K562 (cell line): ENCODE data around the gene R3HDM2. TPM values are rescaled to one million over a fixed set of nuclear protein-coding genes. Genes with fewer than 3 reads are reported as not detected.

Experiments
- ADNP ChIP-seq: fragments of 200-800 bp; sonication (Bioruptor generic); IDR thresholded peaks from 2 replicates; pipeline ENCODE4 v1.6.1; 2016; ENCODE audit warnings: missing genetic modification characterization, missing compliant biosample characterization
- BRCA1 ChIP-seq, 2 experiments: fragments of 450-650 bp in 1 of 2; sonication (generic) in 1 of 2; formaldehyde crosslinking in 1 of 2; IDR thresholded peaks; 2 replicates each; pipeline versions ENCODE4 v1.5.0 to v1.6.1; 2017 to 2020; ENCODE audit warnings: mild to moderate bottlenecking in 1 of 2, missing genetic modification reagents in 1 of 2
- CBFA2T3 ChIP-seq: fragments of 450-650 bp; IDR thresholded peaks from 2 replicates; pipeline ENCODE4 v1.6.1; 2017
- HNRNPLL ChIP-seq: fragments of 200-400 bp; formaldehyde crosslinking; IDR thresholded peaks from 2 replicates; pipeline ENCODE4 v1.6.1; 2017; ENCODE audit warnings: low read length, low read depth, mild to moderate bottlenecking; ENCODE audit not compliant: poor library complexity, severe bottlenecking
- NRF1 ChIP-seq, 2 experiments: fragments of 450-650 bp; IDR thresholded peaks in 1 of 2; conservative IDR thresholded peaks in 1 of 2; 2 replicates each; pipeline ENCODE4 v1.6.1; 2014; ENCODE audit warnings: mild to moderate bottlenecking in 2 of 2
- PRPF4 ChIP-seq: fragments of 200-400 bp; formaldehyde crosslinking; IDR thresholded peaks from one replicate; pipeline ENCODE4 v1.6.1; 2017; ENCODE audit warnings: low read length, low read depth, mild to moderate bottlenecking; ENCODE audit not compliant: insufficient read depth, poor library complexity, severe bottlenecking
- SIN3A ChIP-seq, 2 experiments: fragments of 150-350 bp in 1 of 2; IDR thresholded peaks; 2 replicates each; pipeline ENCODE4 v1.6.1; 2011 to 2016; ENCODE audit warnings: borderline replicate concordance in 2 of 2, low read depth in 2 of 2, low read length in 2 of 2, mild to moderate bottlenecking in 2 of 2, moderate library complexity in 2 of 2; ENCODE audit not compliant: control insufficient read depth in 1 of 2
- SPI1 ChIP-seq: IDR thresholded peaks from 2 replicates; pipeline ENCODE4 v1.6.1; 2011; ENCODE audit warnings: low read depth, low read length, control low read depth, borderline replicate concordance
- VEZF1 ChIP-seq: fragments of 200-800 bp; sonication (Bioruptor generic); IDR thresholded peaks from 2 replicates; pipeline ENCODE4 v1.6.1; 2017; ENCODE audit warnings: missing genetic modification characterization, missing compliant biosample characterization
- ZBTB11 ChIP-seq, 3 experiments: fragments of 200-800 bp in 1 of 3; fragments of 250-450 bp in 1 of 3; fragments of 450-650 bp in 1 of 3; sonication (Bioruptor Pico) in 1 of 3; sonication (Bioruptor generic) in 1 of 3; formaldehyde crosslinking in 1 of 3; IDR thresholded peaks; 2 replicates each; pipeline versions ENCODE4 v1.6.1 to v1.8.0; 2016 to 2022; ENCODE audit warnings: mild to moderate bottlenecking in 2 of 3, missing genetic modification characterization in 2 of 3, missing compliant biosample characterization in 1 of 3, moderate library complexity in 1 of 3
- ZC3H8 ChIP-seq: fragments of 450-650 bp; IDR thresholded peaks from 2 replicates; pipeline ENCODE4 v1.6.1; 2017
- ZNF184 ChIP-seq: sonication (generic); formaldehyde crosslinking; IDR thresholded peaks from 2 replicates; pipeline ENCODE4 v1.5.0; 2020; ENCODE audit warnings: missing genetic modification reagents
- ZNF274 ChIP-seq: IDR thresholded peaks from 2 replicates; pipeline ENCODE4 v1.6.1; 2011; ENCODE audit warnings: low read depth, mild to moderate bottlenecking, low read length, moderate library complexity, borderline replicate concordance
- ZNF324 ChIP-seq: fragments of 250-450 bp; sonication (Bioruptor Pico); IDR thresholded peaks from 2 replicates; pipeline ENCODE4 v1.4.0; 2020; ENCODE audit warnings: mild to moderate bottlenecking
- polyA plus RNA-seq, 8 experiments: library from polyadenylated mRNA; depleted of rRNA in 4 of 8; stranded (reverse) in 5 of 8; unstranded in 3 of 8; fragments of >200 nt; fragmentation: Nextera tagmentation in 2 of 8; fragmentation: Illumina TruSeq in 1 of 8; extraction: Ambion mirVana in 2 of 8; extraction: Trizol in 1 of 8; gene quantifications; 2 replicates each; pipeline versions ENCODE4 v1.2.1 to v1.2.3, GENCODE V29; 2011 to 2014; ENCODE audit warnings: inconsistent platforms in 1 of 8, missing spikeins in 1 of 8
- total RNA-seq, 7 experiments: library from RNA; depleted of rRNA in 6 of 7; stranded (reverse); fragments of >200 nt in 6 of 7; fragmentation: Illumina TruSeq in 2 of 7; extraction: Trizol in 2 of 7; gene quantifications; 2 replicates each; pipeline versions ENCODE4 v1.2.1 to v1.2.3, GENCODE V29; 2011 to 2021; ENCODE audit warnings: low replicate concordance in 1 of 7
- TF ChIP-seq, protein P1 (sequence below): fragments of 250-450 bp; sonication (Bioruptor Pico); IDR thresholded peaks from 2 replicates; pipeline ENCODE4 v1.5.0; 2021
- TF ChIP-seq, protein P2 (sequence below): sonication (generic); formaldehyde crosslinking; IDR thresholded peaks from 2 replicates; pipeline ENCODE4 v1.8.1; 2023; ENCODE audit warnings: mild to moderate bottlenecking, missing genetic modification reagents
- TF ChIP-seq, protein P3 (sequence below): fragments of 450-650 bp; IDR thresholded peaks from 2 replicates; pipeline ENCODE4 v1.6.1; 2016; ENCODE audit warnings: borderline replicate concordance

R3HDM2 gene
- total and polyA plus RNA-seq, 9 of the 15 experiments (the other 6 are each of a cell fraction or from before 2014, with no cell fraction given) = 3.3 to 18.8 (median 9.0) TPM

DNA sequence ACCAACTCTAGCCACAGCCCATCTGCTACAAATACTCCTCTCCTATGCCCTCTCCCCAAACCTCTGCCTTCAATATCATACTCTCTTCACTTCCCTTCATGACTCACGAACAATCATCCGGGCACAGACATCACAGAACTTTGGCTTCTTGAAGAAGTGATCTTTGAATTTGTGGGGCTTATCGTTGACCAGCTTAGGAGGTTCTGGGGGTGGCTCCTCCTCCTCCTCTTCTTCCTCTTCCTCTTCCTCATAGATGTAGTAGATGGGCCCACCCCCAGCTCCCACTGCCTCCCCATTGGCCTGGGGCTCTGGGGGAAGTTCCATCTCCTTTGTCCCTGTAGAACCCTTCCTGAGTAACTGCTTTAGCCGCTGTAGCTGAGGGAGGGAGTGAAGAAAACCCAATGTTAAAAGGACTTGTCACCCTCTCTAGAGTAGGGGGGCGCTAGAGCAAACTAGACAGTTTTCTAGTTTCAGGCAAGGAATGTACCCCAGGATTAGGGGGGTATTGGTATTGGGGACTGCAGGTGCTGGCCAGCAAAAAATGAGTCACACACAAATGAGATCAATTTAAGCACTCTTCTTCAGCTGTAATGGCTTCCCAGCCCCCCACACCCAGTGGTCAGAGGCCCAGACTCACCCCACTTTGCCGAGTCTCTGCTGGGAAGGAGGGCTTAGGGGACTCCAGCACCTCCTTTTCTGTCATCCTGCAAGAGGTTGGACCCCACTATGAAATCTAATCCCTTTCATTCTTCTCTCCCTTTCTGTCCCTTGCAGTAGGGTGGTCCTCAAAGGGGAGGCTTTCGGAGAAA lies 181.7 kb downstream of the R3HDM2 start (continued):
- TF ChIP-seq HNRNPLL = no peak
- TF ChIP-seq PRPF4 = no peak
- TF ChIP-seq ZC3H8 = no peak
- peak; percentile 77 for TF ChIP-seq CBFA2T3
- TF ChIP-seq VEZF1 (CRISPR knock-in tag) = peak; percentile 46
- TF ChIP-seq ZNF274 = no peak
- TF ChIP-seq BRCA1 (IDR thresholded peaks at IDR 0.05) = no peak
- TF ChIP-seq BRCA1 (CRISPR knock-in tag; IDR thresholded peaks at IDR 0.05) = no peak
- TF ChIP-seq, protein P1, sequence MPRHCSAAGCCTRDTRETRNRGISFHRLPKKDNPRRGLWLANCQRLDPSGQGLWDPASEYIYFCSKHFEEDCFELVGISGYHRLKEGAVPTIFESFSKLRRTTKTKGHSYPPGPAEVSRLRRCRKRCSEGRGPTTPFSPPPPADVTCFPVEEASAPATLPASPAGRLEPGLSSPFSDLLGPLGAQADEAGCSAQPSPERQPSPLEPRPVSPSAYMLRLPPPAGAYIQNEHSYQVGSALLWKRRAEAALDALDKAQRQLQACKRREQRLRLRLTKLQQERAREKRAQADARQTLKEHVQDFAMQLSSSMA (CRISPR knock-in tag) = no peak
- TF ChIP-seq, protein P2, sequence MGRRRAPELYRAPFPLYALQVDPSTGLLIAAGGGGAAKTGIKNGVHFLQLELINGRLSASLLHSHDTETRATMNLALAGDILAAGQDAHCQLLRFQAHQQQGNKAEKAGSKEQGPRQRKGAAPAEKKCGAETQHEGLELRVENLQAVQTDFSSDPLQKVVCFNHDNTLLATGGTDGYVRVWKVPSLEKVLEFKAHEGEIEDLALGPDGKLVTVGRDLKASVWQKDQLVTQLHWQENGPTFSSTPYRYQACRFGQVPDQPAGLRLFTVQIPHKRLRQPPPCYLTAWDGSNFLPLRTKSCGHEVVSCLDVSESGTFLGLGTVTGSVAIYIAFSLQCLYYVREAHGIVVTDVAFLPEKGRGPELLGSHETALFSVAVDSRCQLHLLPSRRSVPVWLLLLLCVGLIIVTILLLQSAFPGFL (CRISPR knock-in tag) = no peak
- TF ChIP-seq ZNF324 (CRISPR knock-in tag) = no peak
- no peak for TF ChIP-seq ZNF184 (CRISPR knock-in tag)
- TF ChIP-seq SIN3A (IDR thresholded peaks at IDR 0.05; ENCODE audit: borderline replicate concordance in 2 of 2, control insufficient read depth in 1 of 2, low read depth in 2 of 2, low read length in 2 of 2) = no peak
- no peak for TF ChIP-seq NRF1 (conservative IDR thresholded peaks at IDR 0.05 in 1 of 2, IDR thresholded peaks at IDR 0.05 in 1 of 2)
- TF ChIP-seq ADNP (tag) = no peak
- 0 out of 6 replicates have a peak, but pooled peaks of 1 of the 3 experiments have one; percentile 31 for TF ChIP-seq ZBTB11 (CRISPR knock-in tag; IDR thresholded peaks at IDR 0.05)
- peak; percentile 65 for TF ChIP-seq SPI1
- TF ChIP-seq, protein P3, sequence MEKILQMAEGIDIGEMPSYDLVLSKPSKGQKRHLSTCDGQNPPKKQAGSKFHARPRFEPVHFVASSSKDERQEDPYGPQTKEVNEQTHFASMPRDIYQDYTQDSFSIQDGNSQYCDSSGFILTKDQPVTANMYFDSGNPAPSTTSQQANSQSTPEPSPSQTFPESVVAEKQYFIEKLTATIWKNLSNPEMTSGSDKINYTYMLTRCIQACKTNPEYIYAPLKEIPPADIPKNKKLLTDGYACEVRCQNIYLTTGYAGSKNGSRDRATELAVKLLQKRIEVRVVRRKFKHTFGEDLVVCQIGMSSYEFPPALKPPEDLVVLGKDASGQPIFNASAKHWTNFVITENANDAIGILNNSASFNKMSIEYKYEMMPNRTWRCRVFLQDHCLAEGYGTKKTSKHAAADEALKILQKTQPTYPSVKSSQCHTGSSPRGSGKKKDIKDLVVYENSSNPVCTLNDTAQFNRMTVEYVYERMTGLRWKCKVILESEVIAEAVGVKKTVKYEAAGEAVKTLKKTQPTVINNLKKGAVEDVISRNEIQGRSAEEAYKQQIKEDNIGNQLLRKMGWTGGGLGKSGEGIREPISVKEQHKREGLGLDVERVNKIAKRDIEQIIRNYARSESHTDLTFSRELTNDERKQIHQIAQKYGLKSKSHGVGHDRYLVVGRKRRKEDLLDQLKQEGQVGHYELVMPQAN = no peak
